Common myeloid progenitor, CD34-positive (primary cell): ENCODE measurements around the gene UCKL1.
"Not testable (repeated sequence)": the region's sequence is repeated elsewhere in the genome, so short reads cannot be mapped to it uniquely, and the experiment has no call there.

ENCODE experiments used
- CTCF ChIA-PET: fragments of 350-600 bp; sonication (Branson Sonifier 250); formaldehyde crosslinking; loops from one replicate; lab custom pipeline; 2021; ENCODE audit warnings: antibody characterized with exemption; lab: Charles Lee
- POLR2A ChIA-PET: fragments of 350-600 bp; sonication (Branson Sonifier 250); formaldehyde crosslinking; loops from one replicate; lab custom pipeline; 2021; ENCODE audit warnings: antibody characterized with exemption; lab: Charles Lee
- DNase-seq, 3 donors: peaks; one replicate each; pipeline versions ENCODE4 v3.0.0 to v3.0.0-alpha.2; 2013
- H3K27ac ChIP-seq, 2 experiments: 1 replicate in 1 of 2; 2 replicates in 1 of 2; pipeline ENCODE4 v1.7.0; 2013; ENCODE audit warnings: inconsistent platforms in 2 of 2, low read length in 2 of 2, mild to moderate bottlenecking in 2 of 2, low read depth in 1 of 2, moderate library complexity in 1 of 2; ENCODE audit not compliant: severe bottlenecking in 2 of 2, insufficient read depth in 1 of 2, poor library complexity in 1 of 2
- H3K27me3 ChIP-seq, 5 experiments: replicated peaks in 2 of 5; 1 replicate in 3 of 5; 2 replicates in 2 of 5; pipeline versions ENCODE4 v1.6.1 to v1.7.0; 2013; ENCODE audit warnings: low read length in 4 of 5, mild to moderate bottlenecking in 2 of 5, moderate library complexity in 2 of 5, inconsistent platforms in 1 of 5; ENCODE audit not compliant: insufficient read depth in 5 of 5, control insufficient read depth in 4 of 5
- H3K36me3 ChIP-seq, 4 experiments: 1 replicate in 2 of 4; 2 replicates in 2 of 4; pipeline versions ENCODE4 v1.6.1 to v1.7.0; 2013; ENCODE audit warnings: low read length in 3 of 4, control low read depth in 1 of 4, mild to moderate bottlenecking in 1 of 4; ENCODE audit not compliant: control insufficient read depth in 4 of 4, insufficient read depth in 4 of 4
- H3K4me1 ChIP-seq, 4 experiments: 1 replicate in 3 of 4; 2 replicates in 1 of 4; pipeline versions ENCODE4 v1.6.1 to v1.7.1; 2013; ENCODE audit warnings: low read length in 3 of 4, mild to moderate bottlenecking in 3 of 4, control low read depth in 1 of 4, inconsistent platforms in 1 of 4, moderate library complexity in 1 of 4; ENCODE audit not compliant: control insufficient read depth in 4 of 4, insufficient read depth in 4 of 4; ENCODE audit errors: control extremely low read depth in 1 of 4
- H3K4me3 ChIP-seq, 7 experiments: 1 replicate in 4 of 7; 2 replicates in 3 of 7; pipeline versions ENCODE4 v1.5.1 to v1.7.0; 2013; ENCODE audit warnings: mild to moderate bottlenecking in 7 of 7, low read length in 6 of 7, moderate library complexity in 6 of 7, inconsistent platforms in 2 of 7, low read depth in 2 of 7, control low read depth in 1 of 7; ENCODE audit not compliant: insufficient read depth in 4 of 7, control insufficient read depth in 1 of 7; ENCODE audit errors: extremely low read depth in 1 of 7
- H3K9me3 ChIP-seq, 5 experiments: 1 replicate in 4 of 5; 2 replicates in 1 of 5; pipeline versions ENCODE4 v1.6.1 to v1.7.1; 2013; ENCODE audit warnings: low read length in 4 of 5, mild to moderate bottlenecking in 2 of 5, inconsistent platforms in 1 of 5, low read depth in 1 of 5, moderate library complexity in 1 of 5; ENCODE audit not compliant: control insufficient read depth in 4 of 5, insufficient read depth in 2 of 5; ENCODE audit errors: control extremely low read depth in 1 of 5
- WGBS: methylation state at CpG from one replicate; pipeline ENCODE4 v1.1.5; 2013; ENCODE audit not compliant: insufficient coverage; 5-methylcytosine and 5-hydroxymethylcytosine counted together

The UCKL1 gene

GRCh38 chr20:63931735-63932134, 24.5 kb downstream of the UCKL1 start:
- Histone ChIP-seq H3K27ac (no peak overlapping the region), H3K36me3 (peaks cover 7 to 86% (median 60%) of the 10 kb centered on the region in 4 experiments), H3K4me3 (no peak overlapping the region), H3K27me3 (no peaks in the 10 kb centered on the region), H3K4me1 (no peaks in the 10 kb centered on the region), H3K9me3 (no peaks in the 10 kb centered on the region)
- CTCF ChIA-PET: interaction anchor here (0.6 to 1.5 kb wide), 2 partner anchors 16 to 169 kb away, joined by 3 read pairs; no protein-coding TSS in a partner anchor
- 98% methylated on average over 14 of the region's 19 CpGs for WGBS
- POLR2A ChIA-PET: interaction anchor here (0.7 kb wide), 1 partner anchor 394 kb away, joined by 3 read pairs; no protein-coding TSS in a partner anchor
- DNase-seq: no peak

- ChIA-PET POLR2A (interaction anchor here (0.7 kb wide), 1 partner anchor 393 kb away, joined by 3 read pairs; no protein-coding TSS in a partner anchor), CTCF (no interaction called here)
- H3K4me1 ChIP-seq: no peaks in the 10 kb centered on the region
- H3K4me3 ChIP-seq: no peak overlapping the region
- 98% methylated on average over 31 of the region's 37 CpGs for WGBS
- H3K27me3 ChIP-seq: no peaks in the 10 kb centered on the region
- DNase-seq: no peak
- no peak overlapping the region for H3K27ac ChIP-seq
- H3K36me3 ChIP-seq: peaks cover 7 to 89% (median 63%) of the 10 kb centered on the region in 4 experiments
- H3K9me3 ChIP-seq: no peaks in the 10 kb centered on the region
These were observed 25.2 kb downstream of the UCKL1 start for GRCh38 chr20:63930971-63931553.

- CTCF ChIA-PET, H3K4me1 ChIP-seq, H3K4me3 ChIP-seq, H3K9me3 ChIP-seq, H3K27ac ChIP-seq, POLR2A ChIA-PET, DNase-seq, H3K27me3 ChIP-seq: not testable (repeated sequence)
- 98% methylated on average over 31 of the region's 31 CpGs for WGBS
- H3K36me3 ChIP-seq: peaks cover 7 to 77% (median 53%) of the 10 kb centered on the region in 4 experiments
These were observed 26.7 kb downstream of the UCKL1 start for GRCh38 chr20:63929473-63929883.

GRCh38 chr20:63929071-63929470, 27.1 kb downstream of the UCKL1 start:
- ChIA-PET CTCF (interaction anchor here (1.0 kb wide), 1 partner anchor 25 kb away, joined by 3 read pairs; no protein-coding TSS in a partner anchor), POLR2A (no interaction called here)
- WGBS: 98% methylated on average over 26 of the region's 26 CpGs
- no peak overlapping the region for H3K4me3 ChIP-seq
- peaks cover 7 to 77% (median 51%) of the 10 kb centered on the region in 4 experiments for H3K36me3 ChIP-seq
- H3K4me1 ChIP-seq: no peaks in the 10 kb centered on the region
- no peak for DNase-seq
- H3K27ac ChIP-seq: no peak overlapping the region
- H3K27me3 ChIP-seq: no peaks in the 10 kb centered on the region
- H3K9me3 ChIP-seq: no peaks in the 10 kb centered on the region

- Histone ChIP-seq H3K27me3 (no peaks in the 10 kb centered on the region), H3K4me1 (no peaks in the 10 kb centered on the region), H3K9me3 (no peaks in the 10 kb centered on the region), H3K4me3 (no peak overlapping the region), H3K27ac (no peak overlapping the region), H3K36me3 (peaks cover 7 to 50% (median 33%) of the 10 kb centered on the region in 4 experiments)
- POLR2A ChIA-PET: no interaction called here
- no peak for DNase-seq
- WGBS: 92% methylated on average over 8 of the region's 8 CpGs
- CTCF ChIA-PET: interaction anchor here (2.1 kb wide), 1 partner anchor 11 kb away, joined by 5 read pairs; no protein-coding TSS in a partner anchor
These were observed 29.9 kb downstream of the UCKL1 start for GRCh38 chr20:63926298-63926697.

GRCh38 chr20:63924241-63924640, 32.0 kb downstream of the UCKL1 start:
- Histone ChIP-seq H3K9me3 (no peaks in the 10 kb centered on the region), H3K4me3 (no peak overlapping the region), H3K4me1 (no peaks in the 10 kb centered on the region), H3K27me3 (no peaks in the 10 kb centered on the region), H3K36me3 (peaks cover 7 to 39% (median 24%) of the 10 kb centered on the region in 4 experiments), H3K27ac (no peak overlapping the region)
- DNase-seq: no peak
- WGBS: 75% methylated on average over 4 of the region's 9 CpGs
- CTCF ChIA-PET: no interaction called here
- POLR2A ChIA-PET: no interaction called here

GRCh38 chr20:63923651-63924050, 32.6 kb downstream of the UCKL1 start:
- Histone ChIP-seq H3K9me3 (no peaks in the 10 kb centered on the region), H3K4me1 (no peaks in the 10 kb centered on the region), H3K36me3 (peaks cover 3 to 38% (median 22%) of the 10 kb centered on the region in 4 experiments), H3K27me3 (no peaks in the 10 kb centered on the region), H3K27ac (no peak overlapping the region), H3K4me3 (no peak overlapping the region)
- ChIA-PET CTCF (interaction anchor here (0.9 to 1.1 kb wide), 2 partner anchors 16 to 17 kb away, joined by 3 read pairs; no protein-coding TSS in a partner anchor), POLR2A (no interaction called here)
- 100% methylated on average over 1 of the region's 8 CpGs for WGBS
- DNase-seq: no peak
